ENCODE measurements around the gene CYFIP1. TPM values are rescaled to one million over a fixed set of nuclear protein-coding genes. Genes with fewer than 3 reads are reported as not detected.
A peak's percentile ranks its signal among the peaks of the same experiment; 100 is the strongest.
"Not testable (repeated sequence)": the region's sequence is repeated elsewhere in the genome, so short reads cannot be mapped to it uniquely, and the experiment has no call there.

CYFIP1 gene
- polyA plus RNA-seq (ENCODE audit: insufficient read length in 4 of 4), result 10 to 100 TPM; 92.0 to 96.9 (median 92.8) TPM

- DNase-seq (ENCODE audit: low read depth in 4 of 4, low spot score in 3 of 4), result peak; percentile 56 to 76 (median 68)
These were observed at the start of gene CYFIP1 for GRCh38 chr15:22980189-22981050. TSS of gene CYFIP1 (minus strand) at chr15:22980368. CDS start at chr15:22947285, 33,083 bp downstream.

DNA sequence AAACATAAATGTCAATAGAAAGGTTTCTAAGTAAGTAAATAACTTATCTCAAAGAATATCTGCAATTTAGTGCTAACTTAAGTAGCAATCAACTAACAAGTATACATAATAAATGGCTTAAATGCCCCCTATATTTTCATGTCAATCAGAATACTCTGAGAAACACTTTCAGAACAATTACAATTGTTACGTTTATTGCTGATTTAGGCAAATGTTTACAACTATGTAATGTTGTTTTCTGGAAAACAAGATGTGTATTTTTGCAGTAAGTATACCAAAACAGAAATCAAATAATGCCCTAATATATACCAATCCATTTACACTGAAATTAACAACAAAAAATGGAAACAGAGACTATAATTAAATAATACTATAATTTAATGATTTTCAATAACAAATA, 46.0 kb upstream of the CYFIP1 start:
- no peak for DNase-seq (ENCODE audit: low read depth in 4 of 4, low spot score in 3 of 4)

- DNase-seq (ENCODE audit: low read depth in 4 of 4, low spot score in 3 of 4), result no peak
These were observed 42.0 kb upstream of the CYFIP1 start for GRCh38 chr15:23022156-23022555.

GRCh38 chr15:23014394-23015000, 34.3 kb upstream of the CYFIP1 start:
- no peak for DNase-seq (ENCODE audit: low read depth in 4 of 4, low spot score in 3 of 4)

DNA sequence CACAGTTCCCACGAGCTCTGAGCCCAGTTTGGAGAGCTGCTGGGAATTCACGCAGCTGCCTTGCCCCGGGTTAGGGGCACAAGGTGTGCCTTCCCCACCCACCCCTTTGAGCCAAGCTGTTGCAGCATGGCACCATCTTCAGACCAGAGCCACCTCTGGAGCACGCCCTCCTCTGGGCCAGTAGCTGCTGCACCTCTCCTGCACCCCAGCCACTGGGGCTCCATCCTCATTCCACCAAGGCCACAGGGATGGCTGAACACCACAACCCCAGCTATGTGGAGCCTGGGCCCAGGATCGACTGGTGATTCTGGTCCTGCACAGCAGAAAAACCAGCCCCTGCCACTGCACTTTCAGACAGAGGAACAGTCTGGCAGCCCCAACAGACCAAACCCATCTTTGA, 33.5 kb upstream of the CYFIP1 start:
- DNase-seq (ENCODE audit: low read depth in 4 of 4, low spot score in 3 of 4), result no peak

DNA sequence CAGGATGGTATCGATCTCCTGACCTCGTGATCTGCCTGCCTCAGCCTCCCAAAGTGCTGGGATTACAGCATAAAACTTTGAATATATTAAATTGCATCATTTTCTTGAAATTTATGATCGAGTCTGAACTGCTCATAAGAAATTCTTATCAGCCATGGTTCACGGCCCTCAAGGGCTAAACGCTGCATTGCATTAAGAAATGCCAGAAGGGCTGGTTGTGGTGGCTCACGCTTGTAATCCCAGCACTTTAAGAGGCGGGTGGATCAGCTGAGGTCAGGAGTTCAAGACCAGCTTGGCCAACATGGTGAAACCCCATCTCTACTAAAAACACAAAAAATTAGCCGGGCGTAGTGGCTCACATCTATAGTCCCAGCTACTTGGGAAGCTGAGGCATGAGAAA, 32.4 kb upstream of the CYFIP1 start:
- not testable (repeated sequence) for DNase-seq (ENCODE audit: low read depth in 4 of 4, low spot score in 3 of 4)

- no peak for DNase-seq (ENCODE audit: low read depth in 4 of 4, low spot score in 3 of 4)
These were observed 23.6 kb upstream of the CYFIP1 start for GRCh38 chr15:23003736-23004135.

DNA sequence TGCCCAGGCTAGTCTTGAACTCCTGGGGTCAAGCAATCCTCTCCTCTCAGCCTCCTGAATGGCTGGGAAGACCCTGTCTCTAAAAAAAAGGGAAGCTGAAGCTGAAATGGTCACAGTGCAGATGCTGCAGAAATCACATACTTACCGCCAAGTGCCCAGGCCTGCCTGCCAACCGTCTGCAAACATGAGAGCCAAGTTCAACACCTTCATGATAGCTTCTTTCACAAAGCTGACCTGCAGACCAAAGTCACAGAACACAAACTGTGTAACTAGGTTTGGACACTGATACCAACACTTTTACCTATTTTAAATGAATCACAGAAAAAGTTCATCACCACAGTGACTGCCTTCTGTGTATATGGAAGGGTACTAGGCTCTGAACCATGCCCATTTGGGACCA, 22.8 kb upstream of the CYFIP1 start:
- DNase-seq (ENCODE audit: low read depth in 4 of 4, low spot score in 3 of 4), result no peak

- DNase-seq (ENCODE audit: low read depth in 4 of 4, low spot score in 3 of 4), result no peak
These were observed 15.6 kb upstream of the CYFIP1 start for GRCh38 chr15:22995795-22996194.

DNA sequence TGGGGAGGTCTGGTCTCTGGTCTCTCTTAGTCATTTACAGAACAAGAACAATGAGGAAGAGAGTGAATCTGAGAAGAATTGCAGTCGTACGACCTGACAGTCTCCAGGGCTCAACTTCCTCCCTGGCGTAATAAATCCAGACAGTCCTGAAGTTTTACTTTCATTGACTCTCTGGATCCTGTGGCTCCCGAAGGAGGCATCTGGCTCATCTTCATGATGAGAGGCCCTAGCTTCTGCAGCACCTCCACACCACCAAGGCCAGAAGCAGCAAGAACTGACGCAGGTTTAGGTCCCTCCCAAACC, 11.8 kb upstream of the CYFIP1 start:
- DNase-seq (ENCODE audit: low read depth in 4 of 4, low spot score in 3 of 4), result no peak

DNA sequence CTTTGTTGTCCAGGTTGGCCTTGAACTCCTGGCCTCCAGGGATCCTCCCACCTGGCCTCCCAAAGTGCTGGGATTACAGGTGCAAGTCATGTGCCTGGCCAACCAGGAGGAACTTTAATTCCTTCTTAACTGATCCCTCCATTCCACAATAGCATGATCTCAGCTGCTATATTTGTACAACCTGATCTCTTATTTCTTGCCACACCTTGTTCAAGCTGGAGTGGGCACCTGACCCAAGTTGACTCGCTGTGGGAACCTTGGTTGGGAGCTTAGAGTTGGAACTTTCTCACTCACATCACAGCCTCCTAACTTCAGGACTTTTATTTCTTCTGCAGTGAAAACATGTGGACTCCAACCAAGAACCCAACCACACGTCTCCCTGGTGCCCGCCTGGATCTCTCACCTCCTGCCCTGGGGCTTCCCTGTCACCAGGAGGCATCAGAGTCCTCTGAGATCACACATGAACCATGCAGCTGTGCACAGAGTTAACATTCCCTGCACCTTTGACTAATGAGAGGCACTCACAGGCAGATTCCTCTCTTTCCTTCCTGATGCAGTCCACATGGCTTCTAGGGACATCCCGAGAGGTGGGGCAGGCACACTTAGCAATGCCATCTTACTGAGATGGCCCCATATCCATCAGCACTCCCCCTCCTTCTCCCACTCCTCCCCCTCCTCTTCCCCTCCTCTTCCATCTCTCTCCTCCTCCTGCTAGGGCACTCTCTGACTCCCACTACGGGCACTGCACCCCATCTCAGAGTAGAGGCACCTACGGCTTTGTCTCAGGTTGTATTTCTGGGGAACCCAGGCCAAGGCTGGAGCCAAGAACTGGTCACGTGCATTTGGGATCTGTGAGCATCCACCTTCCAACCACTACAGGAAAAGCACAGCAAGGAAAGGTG, 9.7 kb upstream of the CYFIP1 start:
- DNase-seq (ENCODE audit: low read depth in 4 of 4, low spot score in 3 of 4), result no peak

- no peak for DNase-seq (ENCODE audit: low read depth in 4 of 4, low spot score in 3 of 4)
These were observed 8.6 kb upstream of the CYFIP1 start for GRCh38 chr15:22988811-22989210.

DNA sequence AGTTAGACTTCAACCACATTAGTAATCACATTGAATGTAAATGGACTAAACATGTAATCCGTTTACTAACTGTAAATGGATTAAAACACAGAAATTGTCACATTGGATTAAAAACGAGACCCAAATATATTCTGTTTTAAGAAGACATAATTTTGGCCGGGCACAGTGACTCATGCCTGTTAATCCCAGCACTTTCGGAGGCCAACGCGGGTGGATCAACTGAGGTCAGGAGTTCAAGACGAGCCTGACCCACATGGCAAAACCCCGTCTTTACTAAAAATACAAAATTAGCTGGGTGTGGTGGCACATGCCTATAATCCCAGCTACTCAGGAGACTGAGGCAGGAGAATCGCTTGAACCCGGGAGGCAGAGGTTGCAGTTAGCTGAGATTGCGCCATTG, 1.8 kb upstream of the CYFIP1 start:
- DNase-seq (ENCODE audit: low read depth in 4 of 4, low spot score in 3 of 4), result not testable (repeated sequence)

GRCh38 chr15:22981051-22981840, 1.1 kb upstream of the CYFIP1 start:
- DNase-seq (ENCODE audit: low read depth in 4 of 4, low spot score in 3 of 4), result no peak

DNA sequence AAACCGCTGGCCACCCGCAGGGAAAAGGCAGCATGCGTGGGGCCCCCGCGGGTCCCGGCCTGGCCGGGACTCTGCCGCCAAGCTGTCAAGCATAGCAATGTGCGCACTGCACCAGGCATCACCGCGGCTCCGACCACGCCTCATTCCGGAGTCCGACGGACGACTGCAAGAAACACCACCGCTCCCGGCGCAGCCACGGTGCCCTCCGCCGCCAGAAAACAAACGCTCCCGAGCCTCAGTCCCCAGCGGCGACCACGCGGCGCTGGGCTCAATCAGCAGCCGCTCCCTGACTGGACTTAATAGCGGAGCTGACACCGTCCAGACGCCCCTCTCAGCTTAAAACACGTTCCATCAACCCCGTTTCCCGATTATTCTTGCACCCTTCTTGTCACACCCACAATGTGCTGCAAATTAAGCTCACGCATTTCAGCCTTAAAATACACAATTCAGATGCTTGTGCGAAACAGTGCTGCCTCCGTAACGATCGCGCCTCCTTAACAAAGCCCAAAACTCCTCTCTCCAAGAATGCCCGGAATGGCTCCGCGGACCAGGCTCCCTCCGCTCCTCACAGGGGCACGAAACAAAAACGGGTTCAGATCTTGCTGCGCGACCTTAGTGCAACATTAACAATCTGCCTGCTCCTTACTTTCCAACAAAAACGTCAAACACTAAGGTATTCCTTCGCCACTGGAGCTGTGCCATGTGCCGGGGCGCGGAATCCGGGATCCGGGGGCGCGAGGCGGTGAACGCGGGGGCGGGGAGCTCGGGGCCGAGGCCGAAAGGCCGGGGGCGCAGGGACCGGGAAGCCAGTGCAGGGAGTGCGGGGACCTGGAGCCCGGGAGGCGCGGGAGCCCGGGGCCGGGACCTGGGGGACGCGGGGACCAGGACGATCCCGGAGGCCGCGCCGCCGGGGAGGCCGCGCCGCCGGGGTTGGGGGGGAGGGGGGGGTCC, 655 bp downstream of the CYFIP1 start:
- DNase-seq (ENCODE audit: low read depth in 4 of 4, low spot score in 3 of 4), result peak in 3 of 4 donors; percentile 27 to 62 (median 33)

DNA sequence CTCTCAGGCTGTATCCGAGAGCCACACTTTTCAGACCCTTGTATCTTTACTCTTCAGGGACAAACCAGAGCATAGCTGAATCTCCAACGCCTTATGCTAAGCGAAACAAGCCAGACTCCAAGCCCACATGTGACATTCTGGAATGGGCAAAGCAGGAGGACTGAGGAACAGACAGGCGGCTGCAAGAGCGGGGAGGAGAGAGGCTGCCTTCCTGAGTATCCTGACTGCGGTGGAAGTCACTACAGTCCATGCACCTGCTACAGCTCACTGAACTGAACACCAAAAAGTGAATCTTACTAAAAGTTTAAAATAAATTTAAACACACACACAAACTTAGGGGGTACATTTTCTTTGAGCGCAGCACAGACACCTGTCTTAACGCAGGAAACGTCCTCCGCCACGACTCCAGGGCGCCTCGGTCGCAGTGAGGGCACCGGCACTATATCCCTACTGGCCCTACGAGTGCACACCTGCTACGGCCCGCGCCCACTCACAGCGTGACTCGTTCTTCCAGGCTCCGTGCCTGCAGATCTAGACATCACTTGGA, 1.4 kb downstream of the CYFIP1 start:
- DNase-seq (ENCODE audit: low read depth in 4 of 4, low spot score in 3 of 4), result no peak

DNA sequence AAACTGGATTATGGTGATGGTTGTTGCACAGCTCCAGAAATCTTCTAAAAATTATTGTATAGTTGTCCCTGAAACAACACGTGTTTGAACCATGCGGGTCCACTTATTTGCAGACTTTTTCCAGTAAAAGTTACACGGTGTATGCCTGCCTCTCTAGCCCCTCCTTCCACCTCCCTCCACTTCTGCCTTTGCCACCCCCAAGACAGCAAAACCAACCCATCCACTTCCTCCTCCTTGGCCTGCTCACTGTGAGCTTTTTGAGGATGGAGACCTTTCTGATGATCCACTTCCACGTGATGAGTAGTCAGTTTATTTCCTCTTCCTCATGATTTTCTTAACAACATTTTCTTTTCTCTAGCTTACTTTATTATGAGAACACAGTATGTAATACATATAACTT, 5.4 kb downstream of the CYFIP1 start:
- no peak for DNase-seq (ENCODE audit: low read depth in 4 of 4, low spot score in 3 of 4)

GRCh38 chr15:22973987-22974386, 6.2 kb downstream of the CYFIP1 start:
- DNase-seq (ENCODE audit: low read depth in 4 of 4, low spot score in 3 of 4), result no peak

DNA sequence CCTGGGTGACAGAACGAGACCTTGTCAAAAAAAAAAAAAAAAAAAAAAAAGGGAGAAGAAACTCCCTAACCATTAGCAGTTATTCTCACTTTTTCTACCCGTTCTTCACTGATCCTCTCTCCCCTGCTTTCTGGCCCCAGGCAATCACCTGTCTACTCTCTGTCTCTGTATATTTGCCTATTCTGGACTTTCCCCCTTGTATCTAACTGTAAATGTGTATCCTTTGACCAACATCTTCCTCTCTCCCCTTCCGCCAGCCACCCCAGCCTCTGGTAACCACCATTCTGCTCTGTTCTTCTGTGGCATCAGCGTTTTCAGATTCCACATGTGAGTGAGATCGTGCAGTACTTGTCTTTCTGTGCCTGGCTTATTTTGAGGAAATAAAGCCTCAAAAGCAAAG, 6.9 kb downstream of the CYFIP1 start:
- no peak for DNase-seq (ENCODE audit: low read depth in 4 of 4, low spot score in 3 of 4)

All from right renal pelvis (tissue), 4 donors.